ENCODE results near the gene TLE2.
"Not testable (repeated sequence)": the region's sequence is repeated elsewhere in the genome, so short reads cannot be mapped to it uniquely, and the experiment has no call there.

Gene TLE2

GRCh38 chr19:2997720-2998119, 31.4 kb downstream of the TLE2 start:
- no peaks in the 10 kb centered on the region for H3K27me3 ChIP-seq (ENCODE audit: low read depth, low read length)
- H3K79me2 ChIP-seq (ENCODE audit: low read length) = no peaks in the 10 kb centered on the region
- no peak overlapping the region for H3K27ac ChIP-seq (ENCODE audit: low read length)
- no peaks in the 10 kb centered on the region for H3K9me3 ChIP-seq (ENCODE audit: insufficient read depth, low read length)
- no peak overlapping the region for H3K4me3 ChIP-seq (ENCODE audit: low read length)
- H4K20me1 ChIP-seq (ENCODE audit: insufficient read depth, low read length) = no peaks in the 10 kb centered on the region
- no peaks in the 10 kb centered on the region for H3K36me3 ChIP-seq (replicated peaks; ENCODE audit: low read depth, low read length)
- H3K4me1 ChIP-seq (ENCODE audit: low read length) = no peaks in the 10 kb centered on the region
- no peak overlapping the region for H2AFZ ChIP-seq (ENCODE audit: low read depth, low read length)
- no peak overlapping the region for H3K9ac ChIP-seq (ENCODE audit: low read length)
- TF ChIP-seq, protein P1, sequence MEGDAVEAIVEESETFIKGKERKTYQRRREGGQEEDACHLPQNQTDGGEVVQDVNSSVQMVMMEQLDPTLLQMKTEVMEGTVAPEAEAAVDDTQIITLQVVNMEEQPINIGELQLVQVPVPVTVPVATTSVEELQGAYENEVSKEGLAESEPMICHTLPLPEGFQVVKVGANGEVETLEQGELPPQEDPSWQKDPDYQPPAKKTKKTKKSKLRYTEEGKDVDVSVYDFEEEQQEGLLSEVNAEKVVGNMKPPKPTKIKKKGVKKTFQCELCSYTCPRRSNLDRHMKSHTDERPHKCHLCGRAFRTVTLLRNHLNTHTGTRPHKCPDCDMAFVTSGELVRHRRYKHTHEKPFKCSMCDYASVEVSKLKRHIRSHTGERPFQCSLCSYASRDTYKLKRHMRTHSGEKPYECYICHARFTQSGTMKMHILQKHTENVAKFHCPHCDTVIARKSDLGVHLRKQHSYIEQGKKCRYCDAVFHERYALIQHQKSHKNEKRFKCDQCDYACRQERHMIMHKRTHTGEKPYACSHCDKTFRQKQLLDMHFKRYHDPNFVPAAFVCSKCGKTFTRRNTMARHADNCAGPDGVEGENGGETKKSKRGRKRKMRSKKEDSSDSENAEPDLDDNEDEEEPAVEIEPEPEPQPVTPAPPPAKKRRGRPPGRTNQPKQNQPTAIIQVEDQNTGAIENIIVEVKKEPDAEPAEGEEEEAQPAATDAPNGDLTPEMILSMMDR (IDR thresholded peaks at IDR 0.05; ENCODE audit: low read depth, low read length) = no peak
- TF ChIP-seq EZH2phosphoT487 (IDR thresholded peaks at IDR 0.05; ENCODE audit: low read depth) = no peak
- no peak overlapping the region for H3K4me2 ChIP-seq (ENCODE audit: low read length)

DNA sequence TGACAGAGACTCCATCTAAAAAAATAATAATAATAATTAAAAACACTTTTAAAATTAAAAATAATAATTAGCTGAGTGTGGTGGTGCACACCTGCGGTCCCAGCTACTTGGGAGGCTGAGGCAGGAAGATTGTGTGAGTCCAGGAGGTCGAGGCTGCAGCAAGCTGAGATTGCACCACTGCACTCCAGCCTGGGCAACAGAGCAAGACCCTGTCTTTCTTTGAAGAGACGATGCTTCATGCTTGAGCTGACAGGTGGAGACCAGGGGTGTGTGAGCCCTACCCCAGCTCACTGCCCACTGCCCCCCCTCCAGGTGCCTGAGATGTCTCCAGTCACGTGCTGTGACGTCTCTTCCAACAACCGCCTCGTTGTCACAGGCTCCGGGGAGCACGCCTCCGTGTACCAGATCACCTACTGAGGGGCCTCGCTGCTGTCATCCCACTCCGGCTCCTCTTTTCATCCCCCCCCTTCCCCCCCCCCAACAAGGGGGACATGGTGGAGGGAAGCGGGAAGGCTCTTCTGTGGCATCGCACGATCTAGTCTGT, 34.4 kb downstream of the TLE2 start:
- Histone ChIP-seq H3K27ac (ENCODE audit: low read length) (no peak overlapping the region), H2AFZ (ENCODE audit: low read depth, low read length) (no peak overlapping the region), H3K36me3 (replicated peaks; ENCODE audit: low read depth, low read length) (no peaks in the 10 kb centered on the region), H3K9ac (ENCODE audit: low read length) (no peak overlapping the region), H3K79me2 (ENCODE audit: low read length) (no peaks in the 10 kb centered on the region), H3K4me1 (ENCODE audit: low read length) (no peaks in the 10 kb centered on the region), H3K4me3 (ENCODE audit: low read length) (no peak overlapping the region), H3K27me3 (ENCODE audit: low read depth, low read length) (no peaks in the 10 kb centered on the region), H4K20me1 (ENCODE audit: insufficient read depth, low read length) (no peaks in the 10 kb centered on the region), H3K4me2 (ENCODE audit: low read length) (no peak overlapping the region), H3K9me3 (ENCODE audit: insufficient read depth, low read length) (no peaks in the 10 kb centered on the region)
- TF ChIP-seq, protein P1 (IDR thresholded peaks at IDR 0.05; ENCODE audit: low read depth, low read length) = no peak
- TF ChIP-seq EZH2phosphoT487 (IDR thresholded peaks at IDR 0.05; ENCODE audit: low read depth) = no peak

GRCh38 chr19:2993579-2993978, 35.5 kb downstream of the TLE2 start:
- no peaks in the 10 kb centered on the region for H3K36me3 ChIP-seq (replicated peaks; ENCODE audit: low read depth, low read length)
- no peak overlapping the region for H3K4me2 ChIP-seq (ENCODE audit: low read length)

GRCh38 chr19:2992958-2993357, 36.1 kb downstream of the TLE2 start:
- no peaks in the 10 kb centered on the region for H3K27me3 ChIP-seq (ENCODE audit: low read depth, low read length)
- TF ChIP-seq EZH2phosphoT487 (IDR thresholded peaks at IDR 0.05; ENCODE audit: low read depth) = no peak
- TF ChIP-seq, protein P1 (IDR thresholded peaks at IDR 0.05; ENCODE audit: low read depth, low read length) = no peak
- no peak overlapping the region for H3K27ac ChIP-seq (ENCODE audit: low read length)
- no peak overlapping the region for H3K9ac ChIP-seq (ENCODE audit: low read length)
- H3K36me3 ChIP-seq (replicated peaks; ENCODE audit: low read depth, low read length) = no peaks in the 10 kb centered on the region
- no peak overlapping the region for H3K4me2 ChIP-seq (ENCODE audit: low read length)
- no peak overlapping the region for H2AFZ ChIP-seq (ENCODE audit: low read depth, low read length)
- H3K4me1 ChIP-seq (ENCODE audit: low read length) = no peaks in the 10 kb centered on the region
- no peaks in the 10 kb centered on the region for H3K9me3 ChIP-seq (ENCODE audit: insufficient read depth, low read length)
- H4K20me1 ChIP-seq (ENCODE audit: insufficient read depth, low read length) = no peaks in the 10 kb centered on the region
- H3K79me2 ChIP-seq (ENCODE audit: low read length) = no peaks in the 10 kb centered on the region
- H3K4me3 ChIP-seq (ENCODE audit: low read length) = no peak overlapping the region

More at GRCh38 chr19:2993579-2993978, 35.5 kb downstream of the TLE2 start:
- H3K27me3 ChIP-seq (ENCODE audit: low read depth, low read length) = no peaks in the 10 kb centered on the region
- H3K27ac ChIP-seq (ENCODE audit: low read length) = no peak overlapping the region
- H3K9me3 ChIP-seq (ENCODE audit: insufficient read depth, low read length) = no peaks in the 10 kb centered on the region
- no peaks in the 10 kb centered on the region for H4K20me1 ChIP-seq (ENCODE audit: insufficient read depth, low read length)
- no peak overlapping the region for H3K4me3 ChIP-seq (ENCODE audit: low read length)
- H3K79me2 ChIP-seq (ENCODE audit: low read length) = no peaks in the 10 kb centered on the region
- H3K4me1 ChIP-seq (ENCODE audit: low read length) = no peaks in the 10 kb centered on the region
- TF ChIP-seq, protein P1 (IDR thresholded peaks at IDR 0.05; ENCODE audit: low read depth, low read length) = no peak
- TF ChIP-seq EZH2phosphoT487 (IDR thresholded peaks at IDR 0.05; ENCODE audit: low read depth) = no peak
- H3K9ac ChIP-seq (ENCODE audit: low read length) = no peak overlapping the region
- H2AFZ ChIP-seq (ENCODE audit: low read depth, low read length) = no peak overlapping the region

DNA sequence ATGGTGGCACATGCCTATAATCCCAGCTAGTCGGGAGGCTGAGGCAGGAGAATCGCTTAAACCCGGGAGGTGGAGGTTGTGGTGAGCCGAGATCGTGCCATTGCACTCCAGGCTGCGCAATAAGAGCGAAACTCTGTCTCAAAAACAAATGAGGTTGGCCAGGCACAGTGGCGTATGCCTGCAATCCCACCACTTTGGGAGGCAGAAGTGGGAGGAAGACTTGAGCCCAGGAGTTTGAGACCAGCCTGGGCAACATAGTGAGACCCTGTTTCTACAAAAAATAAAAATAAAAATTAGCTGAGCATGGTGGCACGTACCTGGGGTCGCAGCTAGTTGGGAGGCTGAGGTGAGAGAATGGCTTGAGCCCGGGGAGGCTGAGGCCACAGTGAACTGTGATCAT, 36.7 kb downstream of the TLE2 start:
- not testable (repeated sequence) for H3K4me3 ChIP-seq (ENCODE audit: low read length); H3K4me1 ChIP-seq (ENCODE audit: low read length); H3K27me3 ChIP-seq (ENCODE audit: low read depth, low read length); H3K79me2 ChIP-seq (ENCODE audit: low read length); H4K20me1 ChIP-seq (ENCODE audit: insufficient read depth, low read length); H3K36me3 ChIP-seq (replicated peaks; ENCODE audit: low read depth, low read length); H3K27ac ChIP-seq (ENCODE audit: low read length); H3K9me3 ChIP-seq (ENCODE audit: insufficient read depth, low read length); H3K4me2 ChIP-seq (ENCODE audit: low read length); H3K9ac ChIP-seq (ENCODE audit: low read length); H2AFZ ChIP-seq (ENCODE audit: low read depth, low read length)

Data from OCI-LY3 (cell line).